Measurements from ENCODE around the gene RCVRN.

The RCVRN gene

DNA sequence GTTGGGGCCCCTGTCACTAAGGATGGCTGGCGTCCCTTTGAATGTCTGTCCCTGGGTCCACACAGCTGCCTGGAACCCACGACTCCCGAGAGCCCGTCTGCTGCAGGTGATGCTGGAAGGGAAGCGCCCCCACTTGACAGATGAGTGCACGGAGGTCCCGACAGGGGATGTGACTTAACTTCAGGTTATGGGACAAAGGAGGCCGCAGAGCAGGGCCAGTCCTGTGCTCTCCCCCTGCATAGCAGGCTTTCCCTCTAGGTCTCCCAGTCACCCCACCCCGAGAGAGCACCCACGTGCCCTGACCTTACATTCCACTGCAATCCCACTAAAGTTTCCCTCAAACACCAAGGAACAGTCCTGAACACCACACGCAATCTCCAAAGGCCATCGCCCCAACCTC is 6.0 kb upstream of the RCVRN start:
- H3K27ac Mint-ChIP-seq, result no peak overlapping the region
- H3K9me3 Mint-ChIP-seq, result no peaks in the 10 kb centered on the region

DNA sequence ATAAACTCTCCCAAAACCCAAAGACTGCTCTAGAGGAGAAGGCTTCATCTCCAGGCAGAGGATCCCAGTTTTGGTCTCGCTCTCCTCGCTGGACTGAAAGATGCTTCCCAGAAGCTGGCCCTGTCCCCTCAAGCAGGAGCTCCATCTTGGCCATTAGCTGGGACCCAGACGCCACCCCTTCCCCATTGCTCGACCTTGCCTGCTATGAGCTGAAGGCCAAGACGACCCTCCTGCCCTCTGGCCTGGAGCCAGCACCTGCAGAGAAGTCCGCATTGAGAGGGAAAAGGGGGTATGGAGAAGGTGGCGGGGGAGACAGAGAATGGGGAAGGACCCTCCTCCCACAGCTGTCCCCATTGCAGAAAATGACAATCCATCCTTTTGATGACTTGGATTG is 3.6 kb upstream of the RCVRN start:
- Mint-ChIP-seq H3K27ac (no peak overlapping the region), H3K4me3 (no peak overlapping the region), H3K36me3 (no peaks in the 10 kb centered on the region), H3K9me3 (no peaks in the 10 kb centered on the region), H3K4me1 (no peaks in the 10 kb centered on the region), H3K27me3 (no peaks in the 10 kb centered on the region)
- ATAC-seq, result no peak

More for the DNA sequence above, 6.0 kb upstream of the RCVRN start:
- Mint-ChIP-seq H3K4me1 (no peaks in the 10 kb centered on the region), H3K27me3 (no peaks in the 10 kb centered on the region), H3K4me3 (no peak overlapping the region), H3K36me3 (no peaks in the 10 kb centered on the region)
- no peak for ATAC-seq

DNA sequence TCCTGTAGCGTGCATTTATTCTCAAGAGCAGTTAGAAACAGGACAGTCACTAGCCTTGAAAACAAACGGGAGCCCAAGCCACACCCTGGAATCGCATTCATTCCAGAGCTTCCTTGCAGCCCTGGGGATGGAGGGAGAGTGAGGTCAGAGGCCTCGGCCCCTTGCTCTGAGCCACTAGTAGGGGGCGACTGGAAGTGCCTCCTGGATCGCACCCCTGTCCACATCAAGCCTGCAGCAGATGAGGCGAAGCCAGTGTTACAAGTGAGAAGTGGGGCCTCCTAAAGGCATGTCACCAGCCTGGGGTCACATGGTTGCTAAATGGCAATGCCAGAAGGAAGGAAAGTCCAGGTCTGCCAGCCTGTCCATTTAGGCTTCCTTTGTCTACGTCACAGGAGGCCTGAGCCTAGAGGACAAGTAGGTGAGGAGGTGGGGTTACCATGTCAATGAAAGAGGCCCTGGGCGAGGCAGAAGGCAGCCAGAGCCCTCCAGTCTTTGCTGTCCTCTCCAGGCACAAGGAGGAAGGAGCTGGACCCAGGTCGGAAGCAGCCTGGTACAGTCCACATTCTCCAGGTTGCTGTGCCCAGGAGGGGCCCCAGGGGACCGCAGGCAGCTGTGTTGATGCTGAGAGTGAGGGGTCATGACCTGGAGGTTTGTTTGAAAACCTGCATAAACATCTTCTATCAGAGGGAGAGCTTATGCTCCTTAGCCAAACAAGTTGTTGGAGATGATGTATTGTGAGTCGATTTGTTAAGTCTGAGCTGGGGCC is 3.0 kb upstream of the RCVRN start:
- ATAC-seq, result no peak
- no peaks in the 10 kb centered on the region for H3K27me3 Mint-ChIP-seq
- H3K4me1 Mint-ChIP-seq, result no peaks in the 10 kb centered on the region
- no peak overlapping the region for H3K27ac Mint-ChIP-seq
- no peaks in the 10 kb centered on the region for H3K9me3 Mint-ChIP-seq
- H3K36me3 Mint-ChIP-seq, result no peaks in the 10 kb centered on the region
- no peak overlapping the region for H3K4me3 Mint-ChIP-seq

- no peak for ATAC-seq
- no peaks in the 10 kb centered on the region for H3K4me1 Mint-ChIP-seq
- no peak overlapping the region for H3K4me3 Mint-ChIP-seq
Measured at GRCh38 chr17:9907131-9907530, 2.1 kb upstream of the RCVRN start.

DNA sequence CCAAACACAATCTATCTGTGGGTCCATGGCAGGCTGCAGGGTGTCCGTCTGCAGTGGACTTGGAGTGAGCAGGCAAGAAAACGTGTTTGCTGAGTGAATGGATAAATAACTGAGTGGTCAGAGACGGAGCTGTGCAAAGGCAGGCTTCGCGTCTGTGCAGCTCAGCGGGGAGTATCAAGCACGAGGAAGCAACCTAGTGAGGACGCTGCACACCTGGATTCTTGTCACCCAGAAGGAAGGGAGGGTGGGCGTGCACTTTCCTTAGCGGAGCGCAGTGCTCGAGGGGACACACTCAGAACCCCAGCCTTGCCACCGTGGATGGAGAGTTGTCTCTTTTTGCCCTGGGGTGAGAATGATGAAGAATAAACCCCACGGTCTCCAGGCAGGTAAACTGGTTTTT is 1.5 kb upstream of the RCVRN start:
- ATAC-seq, result no peak
- Mint-ChIP-seq H3K27ac (no peak overlapping the region), H3K36me3 (no peaks in the 10 kb centered on the region), H3K27me3 (no peaks in the 10 kb centered on the region), H3K4me3 (no peak overlapping the region), H3K9me3 (no peaks in the 10 kb centered on the region), H3K4me1 (no peaks in the 10 kb centered on the region)

More at GRCh38 chr17:9907131-9907530, 2.1 kb upstream of the RCVRN start:
- Mint-ChIP-seq H3K9me3 (no peaks in the 10 kb centered on the region), H3K36me3 (no peaks in the 10 kb centered on the region), H3K27ac (no peak overlapping the region), H3K27me3 (no peaks in the 10 kb centered on the region)

- Mint-ChIP-seq H3K4me1 (no peaks in the 10 kb centered on the region), H3K4me3 (no peak overlapping the region), H3K36me3 (no peaks in the 10 kb centered on the region), H3K27ac (no peak overlapping the region), H3K9me3 (no peaks in the 10 kb centered on the region), H3K27me3 (peaks cover 6% of the 10 kb centered on the region)
- ATAC-seq, result no peak
Measured at GRCh38 chr17:9905902-9906301, 831 bp upstream of the RCVRN start.

- H3K9me3 Mint-ChIP-seq, result no peaks in the 10 kb centered on the region
- H3K27me3 Mint-ChIP-seq, result peaks cover 16% of the 10 kb centered on the region
- no peaks in the 10 kb centered on the region for H3K4me1 Mint-ChIP-seq
- no peaks in the 10 kb centered on the region for H3K36me3 Mint-ChIP-seq
- no peak overlapping the region for H3K4me3 Mint-ChIP-seq
- ATAC-seq, result no peak
- H3K27ac Mint-ChIP-seq, result no peak overlapping the region
Measured at GRCh38 chr17:9904277-9905077, 594 bp downstream of the RCVRN start.

DNA sequence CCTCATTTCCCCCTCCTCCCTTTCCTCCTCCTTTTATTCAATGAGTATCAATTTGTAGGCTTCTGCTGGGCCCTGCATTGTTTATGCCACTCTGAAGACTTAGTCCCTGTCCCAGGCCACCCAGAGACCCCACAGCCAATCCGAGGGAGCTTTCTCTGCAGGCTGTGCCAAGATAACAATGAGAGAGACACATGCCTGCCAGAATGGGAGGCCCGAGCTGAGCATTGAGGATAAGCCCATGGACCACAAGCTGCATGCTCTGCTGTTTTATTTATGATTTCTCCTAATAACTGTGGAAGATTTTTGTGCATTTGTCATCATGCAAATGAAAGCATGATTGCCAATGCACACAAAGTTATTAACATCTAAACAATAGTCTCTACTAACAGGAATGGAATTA is 3.0 kb downstream of the RCVRN start:
- no peak overlapping the region for H3K27ac Mint-ChIP-seq
- H3K36me3 Mint-ChIP-seq, result no peaks in the 10 kb centered on the region
- no peaks in the 10 kb centered on the region for H3K4me1 Mint-ChIP-seq
- H3K4me3 Mint-ChIP-seq, result no peak overlapping the region
- peaks cover 19% of the 10 kb centered on the region for H3K27me3 Mint-ChIP-seq
- H3K9me3 Mint-ChIP-seq, result no peaks in the 10 kb centered on the region
- no peak for ATAC-seq

GRCh38 chr17:9900784-9901183 is 4.3 kb downstream of the RCVRN start:
- Mint-ChIP-seq H3K4me3 (no peak overlapping the region), H3K27ac (no peak overlapping the region), H3K4me1 (no peaks in the 10 kb centered on the region), H3K27me3 (peaks cover 21% of the 10 kb centered on the region), H3K36me3 (no peaks in the 10 kb centered on the region), H3K9me3 (no peaks in the 10 kb centered on the region)
- no peak for ATAC-seq

GRCh38 chr17:9900044-9900594 is 5.0 kb downstream of the RCVRN start:
- Mint-ChIP-seq H3K4me1 (no peaks in the 10 kb centered on the region), H3K27me3 (peaks cover 21% of the 10 kb centered on the region), H3K36me3 (no peaks in the 10 kb centered on the region), H3K27ac (no peak overlapping the region), H3K9me3 (no peaks in the 10 kb centered on the region), H3K4me3 (no peak overlapping the region)
- ATAC-seq, result no peak

GRCh38 chr17:9899280-9900043 is 5.6 kb downstream of the RCVRN start:
- H3K27me3 Mint-ChIP-seq, result peaks cover 21% of the 10 kb centered on the region
- no peak overlapping the region for H3K27ac Mint-ChIP-seq
- no peak overlapping the region for H3K4me3 Mint-ChIP-seq
- no peaks in the 10 kb centered on the region for H3K9me3 Mint-ChIP-seq
- ATAC-seq, result no peak
- H3K4me1 Mint-ChIP-seq, result no peaks in the 10 kb centered on the region
- H3K36me3 Mint-ChIP-seq, result no peaks in the 10 kb centered on the region

DNA sequence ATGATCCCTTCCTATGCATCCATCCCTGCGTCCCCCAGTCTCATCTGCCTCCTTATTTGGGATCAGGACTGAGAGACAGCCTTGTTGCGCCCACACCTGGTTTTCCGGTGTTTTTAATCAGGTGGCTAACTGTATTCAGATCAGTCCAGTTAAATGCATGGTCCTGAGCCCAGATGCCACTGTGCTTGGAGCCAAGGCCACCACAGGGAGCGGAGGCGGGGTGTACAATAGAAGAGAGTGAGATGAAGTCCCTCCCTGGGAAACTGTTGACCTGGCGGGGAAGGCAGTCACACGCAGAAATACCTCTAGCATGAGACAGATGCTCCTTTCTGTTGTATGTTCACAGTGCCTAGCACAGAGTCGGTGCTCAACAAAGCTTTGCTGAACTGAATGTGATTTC is 6.3 kb downstream of the RCVRN start:
- Mint-ChIP-seq H3K27ac (no peak overlapping the region), H3K4me3 (no peak overlapping the region), H3K27me3 (peaks cover 21% of the 10 kb centered on the region), H3K9me3 (no peaks in the 10 kb centered on the region), H3K36me3 (no peaks in the 10 kb centered on the region), H3K4me1 (no peaks in the 10 kb centered on the region)
- ATAC-seq, result no peak

DNA sequence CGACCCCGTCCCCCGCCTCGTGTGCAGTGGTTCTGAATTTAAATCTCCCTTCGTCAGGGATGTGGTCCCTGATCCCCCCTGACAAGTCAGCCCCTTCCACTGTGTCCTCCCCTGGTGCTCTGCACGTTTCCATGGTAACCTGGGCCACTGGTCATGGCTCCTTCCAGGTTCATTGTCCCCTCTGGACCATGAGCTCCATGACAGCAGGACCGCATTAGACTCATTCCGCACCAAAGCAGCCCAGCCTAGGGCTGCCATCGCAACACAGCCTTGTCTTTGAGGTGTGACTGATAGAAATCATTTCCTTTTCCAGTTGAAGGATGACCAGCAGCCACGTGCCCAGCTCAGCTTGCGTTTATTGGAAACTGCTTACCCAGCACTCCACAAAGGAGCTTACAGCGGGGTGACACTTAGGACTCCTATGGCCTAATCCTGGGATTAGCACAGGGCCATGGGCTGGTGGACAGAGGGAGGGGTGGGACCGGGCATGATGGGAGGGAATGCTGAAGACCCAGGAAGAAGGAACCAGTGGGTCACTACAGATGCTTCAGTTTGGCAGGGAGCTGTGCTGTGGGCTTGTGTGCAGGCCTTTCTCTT is 7.6 kb downstream of the RCVRN start:
- H3K9me3 Mint-ChIP-seq, result no peaks in the 10 kb centered on the region
- H3K4me3 Mint-ChIP-seq, result no peak overlapping the region
- peaks cover 21% of the 10 kb centered on the region for H3K27me3 Mint-ChIP-seq
- H3K36me3 Mint-ChIP-seq, result no peaks in the 10 kb centered on the region
- no peak for ATAC-seq
- no peaks in the 10 kb centered on the region for H3K4me1 Mint-ChIP-seq
- H3K27ac Mint-ChIP-seq, result no peak overlapping the region

- Mint-ChIP-seq H3K9me3 (no peaks in the 10 kb centered on the region), H3K27ac (no peak overlapping the region), H3K36me3 (no peaks in the 10 kb centered on the region), H3K4me3 (no peak overlapping the region), H3K27me3 (peaks cover 16% of the 10 kb centered on the region), H3K4me1 (no peaks in the 10 kb centered on the region)
- ATAC-seq, result no peak
Measured at GRCh38 chr17:9895923-9896322, 9.1 kb downstream of the RCVRN start.

- no peaks in the 10 kb centered on the region for H3K9me3 Mint-ChIP-seq
- H3K27ac Mint-ChIP-seq, result no peak overlapping the region
- no peaks in the 10 kb centered on the region for H3K36me3 Mint-ChIP-seq
- ATAC-seq, result no peak
- peaks cover 6% of the 10 kb centered on the region for H3K27me3 Mint-ChIP-seq
- H3K4me3 Mint-ChIP-seq, result no peak overlapping the region
- no peaks in the 10 kb centered on the region for H3K4me1 Mint-ChIP-seq
Measured at GRCh38 chr17:9894231-9894630, 10.8 kb downstream of the RCVRN start.

All from stimulated activated memory B cell treated with anti-CD40 and anti-IgM and Interleukin-4, amounts not matched to agents 10 μg/mL and 1 μg/mL and 100 μg/mL, for 72 hours (primary cell).